Vagina (tissue), 2 donors: Measurements from ENCODE around the gene LPAR6. TPM values are rescaled to one million over a fixed set of nuclear protein-coding genes. Genes with fewer than 3 reads are reported as not detected.
"Not testable (repeated sequence)": the region's sequence is repeated elsewhere in the genome, so short reads cannot be mapped to it uniquely, and the experiment has no call there.

Source experiments
- DNase-seq, 2 donors: peaks; one replicate each; pipeline ENCODE4 v3.0.0-alpha.2; 2017; ENCODE audit errors: extremely low spot score in 2 of 2
- H3K27ac ChIP-seq: fragments of 200-600 bp; sonication (generic); one replicate; pipeline ENCODE4 v1.5.1; 2019
- H3K27me3 ChIP-seq: fragments of 200-600 bp; sonication (generic); one replicate; pipeline ENCODE4 v1.5.1; 2019
- H3K36me3 ChIP-seq, 2 donors: fragments of 200-600 bp; sonication (generic); one replicate each; pipeline ENCODE4 v1.5.1; 2017 to 2019
- H3K4me1 ChIP-seq: fragments of 200-600 bp; sonication (generic); one replicate; pipeline ENCODE4 v1.5.1; 2019
- H3K4me3 ChIP-seq, 2 donors: fragments of 200-600 bp; sonication (generic); 1 replicate in 1 of 2; 2 replicates in 1 of 2; pipeline ENCODE4 v1.5.1; 2016 to 2019
- H3K9me3 ChIP-seq: fragments of 200-600 bp; sonication (generic); one replicate; pipeline ENCODE4 v1.5.1; 2019
- CTCF ChIP-seq, 3 experiments: fragments of 450-650 bp in 2 of 3; fragments of 200-600 bp in 1 of 3; sonication (generic) in 1 of 3; IDR thresholded peaks; one replicate each; pipeline ENCODE4 v1.5.1; 2017 to 2019; ENCODE audit warnings: antibody characterized with exemption in 3 of 3, mild to moderate bottlenecking in 2 of 3, moderate library complexity in 2 of 3
- POLR2A ChIP-seq, 2 donors: fragments of 450-650 bp; IDR thresholded peaks; one replicate each; pipeline ENCODE4 v1.6.1; 2017; ENCODE audit warnings: antibody characterized with exemption in 2 of 2, mild to moderate bottlenecking in 2 of 2, moderate library complexity in 2 of 2
- POLR2AphosphoS5 ChIP-seq, 2 donors: sonication (generic); formaldehyde crosslinking; IDR thresholded peaks; one replicate each; pipeline ENCODE4 v1.9.0; 2017; ENCODE audit warnings: antibody characterized with exemption in 2 of 2, mild to moderate bottlenecking in 2 of 2, low read depth in 1 of 2; ENCODE audit not compliant: insufficient read depth in 1 of 2
- intact Hi-C: fragments of 100-400 bp; cut with DNase I; formaldehyde crosslinking; loops from one replicate; pipeline ENCODE4 v1.15.1; 2023
- total RNA-seq: library from RNA; depleted of rRNA; stranded (reverse); fragments of >200 nt; gene quantifications from one replicate; pipeline ENCODE4 v1.2.3, GENCODE V29; 2016

LPAR6 gene
- total RNA-seq, 1 donor from 2014 or later: 43.2 TPM

DNA sequence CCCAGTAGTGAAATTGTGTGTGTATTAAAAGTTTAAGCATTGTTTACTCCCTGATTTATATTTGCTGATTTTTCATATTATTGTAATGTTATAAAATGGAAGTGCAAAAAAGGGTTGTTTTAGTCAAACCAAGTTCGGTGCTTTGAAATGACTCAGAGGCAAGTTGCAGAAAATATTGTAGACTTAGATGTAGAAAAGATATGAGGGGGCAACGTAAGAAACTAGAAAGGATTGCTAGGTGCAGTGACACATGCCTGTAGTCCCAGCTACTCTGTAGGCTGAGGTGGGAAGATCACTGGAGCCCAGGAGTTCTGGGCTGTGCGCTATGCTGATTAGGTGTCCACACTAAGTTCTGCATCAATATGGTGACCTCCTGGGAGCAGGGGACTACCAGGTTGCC is 16.1 kb upstream of the LPAR6 start:
- no peak overlapping the region for H3K27ac ChIP-seq
- H3K4me3 ChIP-seq: no peak overlapping the region
- intact Hi-C loops: no loop called here
- no peaks in the 10 kb centered on the region for H3K36me3 ChIP-seq
- no peak for DNase-seq
- H3K4me1 ChIP-seq: peaks cover 22% of the 10 kb centered on the region
- H3K9me3 ChIP-seq: no peaks in the 10 kb centered on the region
- no peaks in the 10 kb centered on the region for H3K27me3 ChIP-seq
- no peak for TF ChIP-seq POLR2A (IDR thresholded peaks at IDR 0.05)
- TF ChIP-seq CTCF (IDR thresholded peaks at IDR 0.05): no peak
- TF ChIP-seq POLR2AphosphoS5 (IDR thresholded peaks at IDR 0.05; ENCODE audit: insufficient read depth in 1 of 2, low read depth in 1 of 2): no peak

DNA sequence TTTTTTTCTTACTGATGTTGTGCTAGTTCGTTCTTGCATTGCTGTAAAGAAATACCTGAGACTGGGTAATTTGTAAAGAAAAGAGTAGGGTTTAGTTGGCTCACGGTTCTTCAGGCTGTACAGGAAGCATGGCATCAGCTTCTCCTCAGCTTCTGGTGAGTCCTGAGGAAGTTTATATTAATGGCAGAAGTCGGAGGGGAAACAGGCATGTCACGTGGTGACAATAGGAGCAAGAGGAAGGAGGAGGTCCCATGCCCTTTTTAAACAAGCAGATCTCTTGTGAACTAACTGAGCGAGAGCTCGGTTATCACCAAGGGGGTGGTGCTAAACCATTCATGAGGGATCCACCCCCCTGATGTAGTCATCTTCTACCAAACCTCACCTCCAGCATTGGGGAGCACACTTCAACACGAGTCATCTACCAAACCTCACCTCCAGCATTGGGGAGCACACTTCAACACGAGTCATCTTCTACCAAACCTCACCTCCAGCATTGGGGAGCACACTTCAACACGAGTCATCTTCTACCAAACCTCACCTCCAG is 13.9 kb upstream of the LPAR6 start:
- H3K4me1 ChIP-seq, H3K36me3 ChIP-seq, intact Hi-C loops: not testable (repeated sequence)

DNA sequence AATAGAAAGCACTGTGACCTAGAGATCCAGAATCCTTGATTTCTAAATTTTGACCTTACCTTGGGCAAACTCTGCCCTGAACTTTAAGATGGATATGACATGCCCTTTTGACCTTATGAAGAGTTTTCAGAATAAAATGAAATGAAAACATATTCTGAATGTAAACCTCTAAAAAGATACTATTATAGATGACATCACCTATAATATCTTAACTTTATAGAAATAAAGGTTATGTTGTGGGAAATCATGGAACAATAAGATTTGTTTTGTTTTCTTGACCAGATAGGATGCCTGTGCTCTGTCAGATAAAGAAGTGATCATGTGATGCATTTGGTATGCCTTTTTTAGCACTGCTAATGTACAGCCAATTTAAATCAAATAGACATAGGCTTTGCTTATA is 13.1 kb upstream of the LPAR6 start:
- TF ChIP-seq CTCF (IDR thresholded peaks at IDR 0.05): no peak
- TF ChIP-seq POLR2A (IDR thresholded peaks at IDR 0.05): no peak
- no peak for TF ChIP-seq POLR2AphosphoS5 (IDR thresholded peaks at IDR 0.05; ENCODE audit: insufficient read depth in 1 of 2, low read depth in 1 of 2)
- Histone ChIP-seq H3K27me3 (no peaks in the 10 kb centered on the region), H3K27ac (no peak overlapping the region), H3K9me3 (peaks cover 2% of the 10 kb centered on the region), H3K4me1 (peaks cover 4% of the 10 kb centered on the region), H3K4me3 (no peak overlapping the region), H3K36me3 (no peaks in the 10 kb centered on the region)
- intact Hi-C loops: no loop called here
- DNase-seq: no peak

More for the DNA sequence above, 13.9 kb upstream of the LPAR6 start:
- DNase-seq, H3K27ac ChIP-seq, H3K9me3 ChIP-seq, H3K27me3 ChIP-seq, H3K4me3 ChIP-seq: not testable (repeated sequence)

DNA sequence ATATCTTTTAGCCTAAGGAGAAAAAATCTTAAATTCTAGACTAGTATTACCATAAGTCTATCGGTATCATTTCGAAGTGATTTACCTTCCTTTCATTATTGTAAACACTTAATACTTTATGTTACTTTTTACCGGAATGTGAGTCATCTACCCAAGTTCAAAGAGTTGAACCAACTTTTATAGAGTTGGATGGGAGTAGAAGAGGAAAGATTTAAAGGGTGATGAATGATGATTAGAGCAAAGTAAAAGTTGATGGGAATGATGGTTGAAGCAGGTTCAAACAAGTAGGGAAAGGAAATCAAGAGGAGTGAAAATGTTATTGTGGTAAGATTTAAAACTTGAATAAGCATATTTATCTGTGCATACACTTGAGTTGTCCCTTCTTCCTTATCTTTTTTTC is 11.3 kb upstream of the LPAR6 start:
- Histone ChIP-seq H3K27me3 (no peaks in the 10 kb centered on the region), H3K4me3 (no peak overlapping the region), H3K36me3 (no peaks in the 10 kb centered on the region), H3K9me3 (peaks cover 6% of the 10 kb centered on the region), H3K27ac (no peak overlapping the region), H3K4me1 (peaks cover 4% of the 10 kb centered on the region)
- DNase-seq: no peak
- TF ChIP-seq POLR2AphosphoS5 (IDR thresholded peaks at IDR 0.05; ENCODE audit: insufficient read depth in 1 of 2, low read depth in 1 of 2): peak in 1 of 2 donors; percentile 77
- no peak for TF ChIP-seq CTCF (IDR thresholded peaks at IDR 0.05)
- intact Hi-C loops: no loop called here

- H3K4me3 ChIP-seq, H3K27ac ChIP-seq, H3K36me3 ChIP-seq, H3K27me3 ChIP-seq, H3K4me1 ChIP-seq, DNase-seq, H3K9me3 ChIP-seq, intact Hi-C loops: not testable (repeated sequence)
Measured at GRCh38 chr13:48422003-48422402, 9.1 kb upstream of the LPAR6 start.

DNA sequence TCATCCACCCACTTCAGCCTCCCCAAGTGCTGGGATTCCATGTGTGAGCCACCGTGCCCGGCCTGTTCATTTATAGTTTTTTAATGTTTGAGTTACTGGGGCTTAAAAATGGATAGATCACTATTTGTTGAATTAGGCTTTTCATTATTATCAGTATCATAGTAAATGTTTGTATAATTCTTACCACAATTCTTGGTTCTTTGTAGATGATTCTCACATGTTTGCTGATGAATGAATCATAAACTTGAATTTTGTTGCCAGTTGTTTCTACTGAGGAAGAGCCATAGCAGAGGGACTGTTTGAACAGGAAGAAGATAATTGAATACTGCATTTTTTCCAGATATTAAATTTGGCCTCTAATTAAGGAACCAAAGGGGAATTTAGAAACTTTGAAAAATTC is 2.6 kb upstream of the LPAR6 start:
- no peak for DNase-seq
- TF ChIP-seq POLR2A (IDR thresholded peaks at IDR 0.05): no peak
- no peak for TF ChIP-seq POLR2AphosphoS5 (IDR thresholded peaks at IDR 0.05; ENCODE audit: insufficient read depth in 1 of 2, low read depth in 1 of 2)
- TF ChIP-seq CTCF (IDR thresholded peaks at IDR 0.05): no peak
- Histone ChIP-seq H3K4me3 (no peak overlapping the region), H3K4me1 (peaks cover 9% of the 10 kb centered on the region), H3K27ac (no peak overlapping the region), H3K9me3 (no peaks in the 10 kb centered on the region), H3K36me3 (no peaks in the 10 kb centered on the region), H3K27me3 (no peaks in the 10 kb centered on the region)
- intact Hi-C loops: loop anchor here (10.0 kb wide), 1 partner anchor 111 kb away; the partner anchor contains the start of gene RB1
